Measurements from ENCODE around the gene STRA6.

The STRA6 gene

DNA sequence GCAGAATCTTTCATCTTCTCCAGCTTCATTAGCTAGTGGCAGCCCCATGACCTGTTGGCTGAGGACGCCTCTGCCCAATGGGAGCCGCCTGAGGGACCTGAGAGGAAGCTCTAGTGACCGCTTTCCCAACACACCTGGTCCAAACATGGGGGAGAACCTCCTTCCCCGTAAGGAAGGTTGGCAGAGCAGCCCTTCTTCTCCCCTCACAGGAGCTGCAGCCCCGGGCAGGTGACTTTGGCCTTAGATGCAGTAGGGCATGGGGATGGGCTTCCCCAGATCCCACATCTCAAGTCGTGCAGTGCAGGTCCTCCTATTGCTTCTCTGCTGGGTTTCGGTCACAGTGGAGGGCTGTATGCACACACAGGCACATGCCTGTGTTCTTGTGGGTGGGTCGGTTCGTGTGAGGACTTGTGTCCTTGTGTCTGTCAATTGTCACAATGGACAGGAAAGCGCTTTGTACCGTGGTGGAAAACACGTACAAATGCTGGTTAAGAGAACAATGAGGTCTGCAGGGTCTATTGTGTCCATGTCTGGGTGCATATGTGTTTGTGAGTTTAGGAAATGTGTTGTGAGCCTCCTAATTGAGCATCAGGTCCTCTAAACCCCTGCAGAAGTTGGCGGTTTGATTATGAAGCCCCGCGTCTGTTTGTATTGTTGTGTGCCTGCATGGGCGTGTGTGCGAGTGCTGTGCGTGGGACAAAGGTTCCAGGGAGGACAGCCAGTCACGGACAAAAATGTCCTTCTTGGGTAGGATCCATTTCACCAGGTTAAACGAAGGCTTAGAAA lies 70.8 kb downstream of the STRA6 start:
- no peak for DNase-seq (ENCODE audit: low read depth)

DNA sequence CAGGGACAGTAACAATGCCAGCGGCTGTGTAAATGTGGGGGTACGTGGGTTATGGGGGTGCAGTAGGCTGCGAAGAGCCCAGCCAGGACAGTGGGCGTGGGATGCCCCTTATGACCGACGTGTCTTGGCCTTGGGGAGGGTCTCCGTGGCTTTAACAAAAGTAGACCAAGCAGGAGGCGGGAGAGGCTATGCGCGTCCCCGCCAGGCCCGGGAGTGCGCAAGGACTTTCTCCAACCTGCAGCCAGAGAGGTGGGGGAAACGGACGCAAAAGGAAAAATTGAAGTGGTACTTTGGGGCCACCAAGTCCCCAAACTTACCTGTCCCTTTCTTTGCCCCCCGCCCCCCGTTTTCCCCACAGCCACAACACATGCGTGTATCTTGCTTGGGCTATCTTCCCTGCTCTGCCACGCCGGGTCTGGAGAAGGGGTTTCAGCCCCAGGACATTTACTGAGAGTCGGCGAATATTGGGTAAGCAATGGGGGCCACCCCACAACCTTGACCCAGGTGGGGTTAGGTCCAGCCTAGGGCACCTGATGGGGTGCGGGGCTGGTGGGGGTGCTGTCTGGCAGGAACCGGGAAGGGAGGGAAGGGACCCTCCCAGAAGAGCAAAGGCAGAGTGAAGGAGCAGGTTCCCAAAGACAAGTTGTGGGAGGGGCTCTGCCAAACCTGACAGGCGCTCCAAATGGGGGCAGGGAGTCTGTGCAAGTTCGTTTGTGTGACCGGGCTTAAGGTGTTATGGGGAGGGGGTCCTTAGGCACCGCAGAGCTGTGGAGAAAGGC lies 71.5 kb downstream of the STRA6 start:
- DNase-seq (ENCODE audit: low read depth): no peak

DNA sequence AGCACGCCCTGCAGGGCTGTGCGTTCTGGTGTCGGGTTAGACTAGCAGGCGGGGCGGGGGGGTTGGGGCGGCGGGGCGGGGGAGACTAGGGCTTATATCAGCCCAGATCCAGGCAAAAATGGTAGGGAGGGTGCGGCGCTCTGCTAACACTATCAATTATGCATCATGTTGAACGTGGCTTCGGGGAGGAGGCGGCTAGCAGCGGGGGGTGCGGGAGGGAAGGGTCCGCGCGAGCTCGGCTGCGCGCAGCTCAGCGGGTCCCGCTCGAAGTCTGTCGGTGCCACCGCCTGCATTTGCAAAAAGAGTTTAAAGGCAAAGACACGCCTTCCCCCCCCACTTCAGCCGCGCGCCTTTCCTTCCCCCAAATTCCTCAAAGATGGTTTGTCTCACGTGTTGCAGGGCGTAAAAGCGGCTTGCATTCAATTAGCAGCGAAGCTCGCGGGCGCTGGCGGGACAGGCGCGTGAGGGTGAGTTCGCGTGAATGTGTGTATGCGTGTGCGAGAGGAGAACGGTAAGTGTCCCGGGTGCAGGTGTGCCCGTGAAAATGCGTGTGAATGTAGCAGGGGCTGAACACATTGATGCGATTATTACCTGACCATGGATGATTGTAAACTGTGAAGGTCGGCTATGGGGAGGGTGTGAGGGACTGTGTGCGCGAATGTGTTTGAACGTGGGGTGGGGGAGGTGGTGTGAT lies 72.3 kb downstream of the STRA6 start, which contains the start of gene ISLR2:
Gene ISLR2 (plus strand): TSS at position 432 of the 694 bp plus-strand sequence. CDS start 2,169 bp downstream, outside the sequence.
- DNase-seq (ENCODE audit: low read depth): no peak

DNA sequence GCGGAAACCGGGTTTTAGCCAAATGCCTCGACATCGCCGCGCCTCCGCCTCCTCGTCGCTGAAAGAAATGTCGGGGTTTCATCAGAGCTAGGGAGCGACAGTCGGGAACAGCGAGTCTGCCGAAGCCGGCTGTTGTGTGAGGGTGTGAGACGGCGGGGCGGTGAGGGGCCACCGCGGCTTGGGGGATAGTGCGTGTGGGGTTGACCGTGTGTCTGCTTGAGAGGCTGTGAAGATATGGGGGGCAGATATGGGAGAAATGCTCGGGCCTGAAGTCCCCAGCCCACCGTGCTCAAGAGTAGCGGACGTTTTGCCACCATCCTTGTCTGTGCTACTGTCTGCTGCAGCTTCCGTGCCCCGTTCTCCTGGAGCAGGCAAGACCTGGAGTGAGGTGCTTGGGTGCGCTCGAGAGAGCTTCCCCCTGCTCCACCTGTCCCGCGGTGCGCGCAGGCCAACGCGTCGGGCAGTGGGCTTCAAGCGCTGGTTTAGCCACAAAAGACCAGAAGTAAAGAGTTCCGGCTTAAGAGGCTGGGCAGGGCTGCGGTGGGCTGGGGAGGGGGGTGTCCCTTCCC lies 72.9 kb downstream of the STRA6 start:
- DNase-seq (ENCODE audit: low read depth): no peak
